Ovary (tissue), 3 donors: ENCODE measurements around the gene INPP5B.

Experiments used
- EP300 ChIP-seq: sonication (generic); formaldehyde crosslinking; IDR thresholded peaks from one replicate; pipeline ENCODE4 v1.6.1; 2017; ENCODE audit warnings: antibody characterized with exemption
- POLR2A ChIP-seq: fragments of 450-650 bp; IDR thresholded peaks from one replicate; pipeline ENCODE4 v1.6.1; 2017; ENCODE audit warnings: antibody characterized with exemption, mild to moderate bottlenecking, moderate library complexity
- TF ChIP-seq, protein P1 (sequence below), 3 donors: fragments of 450-650 bp in 2 of 3; fragments of 200-600 bp in 1 of 3; IDR thresholded peaks; one replicate each; pipeline versions ENCODE4 v1.5.1 to v1.8.0; 2016 to 2022; ENCODE audit warnings: antibody characterized with exemption in 3 of 3, mild to moderate bottlenecking in 1 of 3
- donor health status: DM: no; HTN: no; CAD: no.

- TF ChIP-seq POLR2A (no peak), EP300 (no peak)
- TF ChIP-seq, protein P1, sequence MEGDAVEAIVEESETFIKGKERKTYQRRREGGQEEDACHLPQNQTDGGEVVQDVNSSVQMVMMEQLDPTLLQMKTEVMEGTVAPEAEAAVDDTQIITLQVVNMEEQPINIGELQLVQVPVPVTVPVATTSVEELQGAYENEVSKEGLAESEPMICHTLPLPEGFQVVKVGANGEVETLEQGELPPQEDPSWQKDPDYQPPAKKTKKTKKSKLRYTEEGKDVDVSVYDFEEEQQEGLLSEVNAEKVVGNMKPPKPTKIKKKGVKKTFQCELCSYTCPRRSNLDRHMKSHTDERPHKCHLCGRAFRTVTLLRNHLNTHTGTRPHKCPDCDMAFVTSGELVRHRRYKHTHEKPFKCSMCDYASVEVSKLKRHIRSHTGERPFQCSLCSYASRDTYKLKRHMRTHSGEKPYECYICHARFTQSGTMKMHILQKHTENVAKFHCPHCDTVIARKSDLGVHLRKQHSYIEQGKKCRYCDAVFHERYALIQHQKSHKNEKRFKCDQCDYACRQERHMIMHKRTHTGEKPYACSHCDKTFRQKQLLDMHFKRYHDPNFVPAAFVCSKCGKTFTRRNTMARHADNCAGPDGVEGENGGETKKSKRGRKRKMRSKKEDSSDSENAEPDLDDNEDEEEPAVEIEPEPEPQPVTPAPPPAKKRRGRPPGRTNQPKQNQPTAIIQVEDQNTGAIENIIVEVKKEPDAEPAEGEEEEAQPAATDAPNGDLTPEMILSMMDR (IDR thresholded peaks at IDR 0.05) = no peak
Observed at GRCh38 chr1:37858931-37859506, 87.8 kb downstream of the INPP5B start.
